ENCODE data around the gene LCE3B.
"Not testable (repeated sequence)": the region's sequence is repeated elsewhere in the genome, so short reads cannot be mapped to it uniquely, and the experiment has no call there.

LCE3B gene, protein sequence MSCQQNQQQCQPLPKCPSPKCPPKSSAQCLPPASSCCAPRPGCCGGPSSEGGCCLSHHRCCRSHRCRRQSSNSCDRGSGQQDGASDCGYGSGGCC

DNA sequence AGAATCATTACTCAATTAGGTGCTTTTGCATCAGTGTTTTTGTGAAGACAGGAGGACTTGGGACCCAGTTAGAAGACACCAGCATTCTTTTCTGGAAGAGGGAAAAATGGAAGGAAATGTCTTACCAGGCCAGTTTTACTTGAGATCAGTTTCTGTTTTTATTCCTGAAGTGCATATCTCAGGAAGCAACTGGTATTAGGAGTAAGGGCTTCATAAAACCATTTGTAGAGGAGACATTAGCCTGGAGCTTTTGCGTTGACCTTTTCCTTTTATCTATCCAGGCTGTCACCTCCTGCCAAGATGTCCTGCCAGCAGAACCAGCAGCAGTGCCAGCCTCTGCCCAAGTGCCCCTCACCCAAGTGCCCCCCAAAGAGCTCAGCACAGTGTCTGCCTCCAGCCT, at the start of gene LCE3B:
LCE3B (plus strand) TSS at position 301 of the 400 bp plus-strand sequence; CDS start at position 301, 0 bp downstream.
- Histone ChIP-seq H3K4me1 (ENCODE audit: insufficient read depth, low read length) (no peaks in the 10 kb centered on the region), H3K27me3 (ENCODE audit: insufficient read depth, low read length) (no peaks in the 10 kb centered on the region), H3K36me3 (ENCODE audit: insufficient read depth, low read depth, low read length) (no peaks in the 10 kb centered on the region), H3K27ac (ENCODE audit: low read length) (no peak within 1 kb of the TSS), H3K9me3 (ENCODE audit: insufficient read depth, low read depth, low read length) (peaks cover 11% of the 10 kb centered on the region), H3K4me3 (ENCODE audit: low read length) (no peak within 1 kb of the TSS), H3K9ac (ENCODE audit: low read depth, low read length) (no peak within 1 kb of the TSS)

DNA sequence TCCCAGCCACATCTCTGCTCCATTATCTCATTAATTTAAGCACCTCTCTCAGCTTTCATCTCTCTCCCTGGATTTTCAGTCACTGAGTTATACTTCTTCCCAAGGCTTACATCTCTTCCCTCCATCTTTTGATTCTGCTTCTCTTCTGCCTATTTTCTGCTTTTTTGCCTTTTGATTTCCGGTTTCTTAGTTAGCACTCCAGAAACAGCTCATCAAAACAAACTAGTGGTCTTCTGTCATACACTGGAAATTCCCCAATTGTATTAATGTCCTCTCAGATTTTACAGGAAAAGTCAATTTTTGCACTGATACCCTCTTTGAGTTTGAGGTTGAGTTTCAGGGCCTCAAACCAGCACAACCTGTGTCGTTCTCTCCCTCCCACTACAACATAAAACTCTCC, 48.5 kb upstream of the LCE3B start:
- Histone ChIP-seq H3K4me3 (ENCODE audit: low read length) (no peak overlapping the region), H3K27me3 (ENCODE audit: insufficient read depth, low read length) (no peaks in the 10 kb centered on the region), H3K27ac (ENCODE audit: low read length) (no peak overlapping the region), H3K36me3 (ENCODE audit: insufficient read depth, low read depth, low read length) (no peaks in the 10 kb centered on the region), H3K4me1 (ENCODE audit: insufficient read depth, low read length) (no peaks in the 10 kb centered on the region), H3K9ac (ENCODE audit: low read depth, low read length) (no peak overlapping the region), H3K9me3 (ENCODE audit: insufficient read depth, low read depth, low read length) (peaks cover 77% of the 10 kb centered on the region)

DNA sequence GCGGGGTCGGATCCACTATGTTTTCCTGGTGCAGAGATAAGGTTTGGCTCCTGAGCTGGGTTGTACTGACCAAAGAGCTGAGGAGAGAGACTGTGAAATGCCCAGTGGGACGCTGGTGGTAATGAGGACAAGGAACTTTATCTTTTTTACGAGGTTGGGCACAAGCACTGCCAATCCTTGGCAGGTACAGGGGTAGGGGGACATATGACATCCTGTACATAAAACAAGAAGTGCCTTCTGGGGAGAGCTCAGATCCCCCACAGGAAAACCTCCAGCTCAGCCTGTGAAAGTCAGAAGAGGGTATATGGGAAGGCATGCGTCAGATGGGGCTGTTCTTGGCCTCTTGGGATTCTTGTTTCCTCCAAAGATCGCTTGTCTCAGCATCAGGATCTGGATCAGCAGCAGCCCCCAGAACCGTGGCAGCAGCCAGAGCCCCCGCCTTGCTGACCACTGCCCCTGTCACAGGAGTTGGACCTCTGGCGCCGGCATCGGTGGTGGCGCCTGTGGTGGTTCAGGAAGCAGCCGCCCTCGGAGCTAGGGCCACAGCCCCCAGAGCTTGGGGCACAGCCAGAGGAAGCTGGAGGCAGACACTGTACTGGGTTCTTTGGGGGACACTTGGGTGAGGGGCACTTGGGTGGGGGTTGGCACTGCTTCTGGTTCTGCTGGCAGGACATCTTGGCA, 47.9 kb upstream of the LCE3B start:
- no peak overlapping the region for H3K9ac ChIP-seq (ENCODE audit: low read depth, low read length)
- H3K27ac ChIP-seq (ENCODE audit: low read length): no peak overlapping the region
- no peak overlapping the region for H3K4me3 ChIP-seq (ENCODE audit: low read length)
- H3K4me1 ChIP-seq (ENCODE audit: insufficient read depth, low read length): no peaks in the 10 kb centered on the region
- H3K9me3 ChIP-seq (ENCODE audit: insufficient read depth, low read depth, low read length): peaks cover 78% of the 10 kb centered on the region
- no peaks in the 10 kb centered on the region for H3K27me3 ChIP-seq (ENCODE audit: insufficient read depth, low read length)
- H3K36me3 ChIP-seq (ENCODE audit: insufficient read depth, low read depth, low read length): no peaks in the 10 kb centered on the region

DNA sequence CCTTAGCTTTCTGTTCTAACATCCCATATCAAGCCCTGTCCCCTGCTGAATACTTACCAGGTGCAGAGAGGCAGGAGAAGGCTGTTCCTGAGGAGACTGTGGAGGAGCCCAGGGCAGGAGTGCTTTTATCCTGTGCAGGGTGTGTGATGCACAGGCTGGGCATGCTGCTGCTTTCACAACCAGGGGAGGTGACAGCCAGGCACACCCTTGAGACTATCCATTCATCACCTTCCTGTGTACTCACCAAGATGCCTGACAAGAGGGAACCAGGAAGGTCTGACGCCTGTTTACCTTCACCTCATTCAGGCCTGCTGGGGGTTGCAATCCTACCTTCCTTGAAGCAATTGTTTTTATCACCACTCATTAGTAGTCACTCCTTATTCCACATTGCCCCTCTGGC, 46.9 kb upstream of the LCE3B start, which contains the start of gene LCE3E:
LCE3E (minus strand) TSS at position 100 of the 400 bp plus-strand sequence. CDS start 572 bp downstream, outside the sequence.
- H3K9me3 ChIP-seq (ENCODE audit: insufficient read depth, low read depth, low read length): peaks cover 75% of the 10 kb centered on the region
- no peaks in the 10 kb centered on the region for H3K36me3 ChIP-seq (ENCODE audit: insufficient read depth, low read depth, low read length)
- no peaks in the 10 kb centered on the region for H3K27me3 ChIP-seq (ENCODE audit: insufficient read depth, low read length)
- no peaks in the 10 kb centered on the region for H3K4me1 ChIP-seq (ENCODE audit: insufficient read depth, low read length)
- no peak within 1 kb of the TSS for H3K9ac ChIP-seq (ENCODE audit: low read depth, low read length)
- no peak within 1 kb of the TSS for H3K4me3 ChIP-seq (ENCODE audit: low read length)
- no peak within 1 kb of the TSS for H3K27ac ChIP-seq (ENCODE audit: low read length)

DNA sequence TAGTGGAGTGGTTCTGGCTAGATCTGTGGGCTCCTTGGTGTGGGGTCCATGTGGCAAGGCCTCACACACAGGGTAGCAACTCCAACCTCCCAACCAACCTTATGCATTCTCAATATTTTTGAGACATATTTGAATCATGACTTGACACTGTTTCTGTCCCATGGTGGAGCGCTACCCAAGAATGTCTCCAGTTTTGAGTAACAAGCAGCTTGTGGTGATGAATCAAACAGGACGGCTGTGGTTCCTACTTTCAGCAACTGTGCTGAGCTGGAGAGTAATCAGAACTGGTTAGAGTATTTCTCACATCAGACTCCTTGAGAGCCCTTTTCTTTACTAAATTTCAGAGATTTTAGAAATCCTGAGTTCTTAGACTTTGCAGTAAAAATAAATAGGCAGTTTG, 36.4 kb upstream of the LCE3B start:
- Histone ChIP-seq H3K36me3 (ENCODE audit: insufficient read depth, low read depth, low read length) (no peaks in the 10 kb centered on the region), H3K4me3 (ENCODE audit: low read length) (no peak overlapping the region), H3K27ac (ENCODE audit: low read length) (no peak overlapping the region), H3K4me1 (ENCODE audit: insufficient read depth, low read length) (peaks cover 3% of the 10 kb centered on the region; the same call in 1 of the 2 replicates), H3K9ac (ENCODE audit: low read depth, low read length) (no peak overlapping the region), H3K27me3 (ENCODE audit: insufficient read depth, low read length) (no peaks in the 10 kb centered on the region), H3K9me3 (ENCODE audit: insufficient read depth, low read depth, low read length) (peaks cover 64% of the 10 kb centered on the region)

DNA sequence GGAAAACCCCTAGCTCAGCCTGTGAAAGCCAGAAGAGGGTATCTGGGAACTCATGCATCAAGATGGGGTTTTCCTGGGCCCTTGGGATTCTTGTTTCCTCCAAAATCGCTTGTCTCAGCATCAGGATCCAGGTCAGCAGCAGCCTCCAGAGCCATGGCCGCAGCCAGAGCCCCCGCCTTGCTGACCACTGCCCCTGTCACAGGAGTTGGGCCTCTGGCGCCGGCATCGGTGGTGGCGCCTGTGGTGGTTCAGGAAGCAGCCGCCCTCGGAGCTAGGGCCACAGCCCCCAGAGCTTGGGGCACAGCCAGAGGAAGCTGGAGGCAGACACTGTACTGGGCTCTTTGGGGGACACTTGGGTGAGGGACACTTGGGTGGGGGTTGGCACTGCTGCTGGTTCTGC, 34.1 kb upstream of the LCE3B start:
- not testable (repeated sequence) for H3K9ac ChIP-seq (ENCODE audit: low read depth, low read length); H3K27ac ChIP-seq (ENCODE audit: low read length); H3K4me1 ChIP-seq (ENCODE audit: insufficient read depth, low read length); H3K4me3 ChIP-seq (ENCODE audit: low read length); H3K27me3 ChIP-seq (ENCODE audit: insufficient read depth, low read length); H3K36me3 ChIP-seq (ENCODE audit: insufficient read depth, low read depth, low read length)
- peaks cover 51% of the 10 kb centered on the region for H3K9me3 ChIP-seq (ENCODE audit: insufficient read depth, low read depth, low read length)

DNA sequence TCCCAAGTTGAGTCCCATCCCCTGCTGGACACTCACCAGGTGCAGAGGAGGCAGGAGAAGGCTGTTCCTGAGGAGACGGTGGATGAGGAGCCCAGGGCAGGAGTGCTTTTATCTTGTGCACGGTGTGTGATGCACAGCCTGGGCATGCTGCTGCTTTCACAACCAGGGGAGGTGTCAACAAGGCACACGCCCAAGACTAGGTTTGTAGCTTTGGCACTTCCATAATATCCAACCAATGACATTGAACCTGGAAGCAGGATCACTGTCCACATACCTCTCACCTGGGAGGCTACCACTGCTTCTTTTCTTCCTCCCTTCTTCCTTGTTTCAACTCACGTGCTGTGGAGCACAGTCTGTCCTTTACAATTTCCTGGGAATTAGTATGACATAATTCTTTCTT, 33.2 kb upstream of the LCE3B start, which contains the start of gene LCE3D:
LCE3D (minus strand) TSS at position 84 of the 400 bp plus-strand sequence. CDS start 580 bp downstream, outside the sequence.
- peaks cover 49% of the 10 kb centered on the region for H3K9me3 ChIP-seq (ENCODE audit: insufficient read depth, low read depth, low read length)
- no peaks in the 10 kb centered on the region for H3K27me3 ChIP-seq (ENCODE audit: insufficient read depth, low read length)
- no peak within 1 kb of the TSS for H3K9ac ChIP-seq (ENCODE audit: low read depth, low read length)

DNA sequence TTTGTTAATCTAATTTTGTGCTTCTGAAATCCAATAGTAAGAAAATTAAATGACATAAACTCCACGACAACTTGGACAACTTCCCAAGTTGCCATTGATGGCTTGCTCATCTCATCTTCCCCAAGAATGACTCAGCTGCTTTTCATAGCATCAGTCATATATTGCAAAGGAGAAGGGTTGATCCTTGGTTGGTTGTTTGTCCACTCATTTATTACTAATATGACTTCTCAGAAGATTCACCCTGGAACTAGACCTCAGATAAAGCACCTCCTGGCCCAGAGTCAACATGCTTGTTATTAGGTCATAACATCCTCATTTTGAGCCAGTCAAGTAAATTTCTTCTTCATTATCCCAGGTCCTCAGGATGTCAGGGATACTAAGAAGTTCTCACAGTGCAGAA, 31.0 kb upstream of the LCE3B start:
- H3K27ac ChIP-seq (ENCODE audit: low read length): no peak overlapping the region
- H3K36me3 ChIP-seq (ENCODE audit: insufficient read depth, low read depth, low read length): no peaks in the 10 kb centered on the region
- peaks cover 3% of the 10 kb centered on the region; the same call in 1 of the 2 replicates for H3K4me1 ChIP-seq (ENCODE audit: insufficient read depth, low read length)
- H3K4me3 ChIP-seq (ENCODE audit: low read length): no peak overlapping the region
- H3K9ac ChIP-seq (ENCODE audit: low read depth, low read length): no peak overlapping the region
- no peaks in the 10 kb centered on the region for H3K27me3 ChIP-seq (ENCODE audit: insufficient read depth, low read length)
- peaks cover 29% of the 10 kb centered on the region for H3K9me3 ChIP-seq (ENCODE audit: insufficient read depth, low read depth, low read length)

More for the DNA sequence above, 33.2 kb upstream of the LCE3B start, which contains the start of gene LCE3D:
- Histone ChIP-seq H3K27ac (ENCODE audit: low read length) (no peak within 1 kb of the TSS), H3K4me3 (ENCODE audit: low read length) (no peak within 1 kb of the TSS), H3K4me1 (ENCODE audit: insufficient read depth, low read length) (peaks cover 3% of the 10 kb centered on the region; the same call in 1 of the 2 replicates), H3K36me3 (ENCODE audit: insufficient read depth, low read depth, low read length) (no peaks in the 10 kb centered on the region)

DNA sequence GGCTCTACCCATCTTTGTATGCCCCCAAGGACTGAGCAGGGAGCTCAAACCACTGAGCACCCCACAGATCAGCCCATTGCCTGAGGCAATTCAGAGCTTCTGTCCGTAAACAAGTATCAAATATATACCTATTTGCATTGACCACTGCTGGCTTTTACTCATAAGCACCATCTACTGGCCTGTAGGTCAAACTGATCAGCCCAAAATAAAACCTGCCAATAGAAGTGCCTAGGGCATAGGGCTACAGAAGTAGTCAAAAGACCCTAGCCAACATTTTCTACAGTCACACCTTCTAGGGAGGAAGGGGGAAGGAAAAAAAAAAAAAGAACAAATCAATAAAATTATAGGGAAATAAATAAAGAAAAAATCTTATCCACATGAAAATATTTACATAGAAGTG, 28.0 kb upstream of the LCE3B start:
- no peaks in the 10 kb centered on the region for H3K4me1 ChIP-seq (ENCODE audit: insufficient read depth, low read length)

DNA sequence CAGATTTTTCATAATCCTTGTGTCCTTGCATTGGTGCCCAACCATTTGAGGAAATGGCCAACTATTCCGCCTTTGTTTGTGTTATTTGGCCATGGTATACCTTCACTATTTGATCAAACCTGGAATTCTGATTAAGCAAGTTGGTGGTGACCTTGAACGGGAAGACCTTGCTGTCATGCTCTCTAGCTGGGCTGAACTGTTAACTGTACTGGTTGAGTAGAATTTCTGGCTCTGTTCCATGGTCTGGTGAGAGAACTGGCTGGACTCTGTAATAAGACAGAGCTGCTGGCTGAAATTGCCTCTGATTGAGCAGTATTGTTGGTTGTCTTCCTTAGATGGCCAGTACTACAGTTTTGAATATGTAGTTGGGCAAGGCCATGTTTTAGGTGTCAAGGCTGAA, 16.6 kb upstream of the LCE3B start:
- Histone ChIP-seq H3K36me3 (ENCODE audit: insufficient read depth, low read depth, low read length) (no peaks in the 10 kb centered on the region), H3K9me3 (ENCODE audit: insufficient read depth, low read depth, low read length) (no peaks in the 10 kb centered on the region), H3K27ac (ENCODE audit: low read length) (no peak overlapping the region), H3K27me3 (ENCODE audit: insufficient read depth, low read length) (no peaks in the 10 kb centered on the region), H3K9ac (ENCODE audit: low read depth, low read length) (no peak overlapping the region), H3K4me3 (ENCODE audit: low read length) (no peak overlapping the region), H3K4me1 (ENCODE audit: insufficient read depth, low read length) (no peaks in the 10 kb centered on the region)

More for the DNA sequence above, 28.0 kb upstream of the LCE3B start:
- Histone ChIP-seq H3K36me3 (ENCODE audit: insufficient read depth, low read depth, low read length) (no peaks in the 10 kb centered on the region), H3K27ac (ENCODE audit: low read length) (no peak overlapping the region), H3K27me3 (ENCODE audit: insufficient read depth, low read length) (no peaks in the 10 kb centered on the region), H3K9ac (ENCODE audit: low read depth, low read length) (no peak overlapping the region), H3K4me3 (ENCODE audit: low read length) (no peak overlapping the region), H3K9me3 (ENCODE audit: insufficient read depth, low read depth, low read length) (peaks cover 13% of the 10 kb centered on the region)

DNA sequence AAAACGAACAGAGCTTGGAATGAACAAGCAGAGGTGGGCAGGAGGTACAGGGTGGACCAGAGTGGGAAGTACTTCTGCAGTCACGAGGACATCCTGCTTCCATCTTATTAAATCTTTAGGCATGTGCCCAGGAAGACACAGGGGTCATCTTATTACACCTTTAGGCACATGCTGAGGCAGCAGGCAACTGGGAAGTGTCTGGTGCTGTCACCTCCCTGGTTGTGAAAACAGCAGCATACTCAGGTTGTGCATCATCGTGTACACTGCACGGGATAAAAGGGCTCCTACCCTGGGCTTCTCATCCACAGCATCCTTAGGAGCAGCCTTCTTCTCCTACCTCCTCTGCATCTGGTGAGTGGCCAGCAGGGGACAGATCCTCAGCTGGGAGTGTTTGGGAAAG, 13.7 kb upstream of the LCE3B start, which contains the start of gene LCE3C:
LCE3C (plus strand) TSS at position 301 of the 400 bp plus-strand sequence. CDS start 498 bp downstream, outside the sequence.
- Histone ChIP-seq H3K4me1 (ENCODE audit: insufficient read depth, low read length) (no peaks in the 10 kb centered on the region), H3K4me3 (ENCODE audit: low read length) (no peak within 1 kb of the TSS), H3K27me3 (ENCODE audit: insufficient read depth, low read length) (no peaks in the 10 kb centered on the region), H3K9ac (ENCODE audit: low read depth, low read length) (no peak within 1 kb of the TSS), H3K9me3 (ENCODE audit: insufficient read depth, low read depth, low read length) (no peaks in the 10 kb centered on the region), H3K36me3 (ENCODE audit: insufficient read depth, low read depth, low read length) (no peaks in the 10 kb centered on the region), H3K27ac (ENCODE audit: low read length) (no peak within 1 kb of the TSS)

DNA sequence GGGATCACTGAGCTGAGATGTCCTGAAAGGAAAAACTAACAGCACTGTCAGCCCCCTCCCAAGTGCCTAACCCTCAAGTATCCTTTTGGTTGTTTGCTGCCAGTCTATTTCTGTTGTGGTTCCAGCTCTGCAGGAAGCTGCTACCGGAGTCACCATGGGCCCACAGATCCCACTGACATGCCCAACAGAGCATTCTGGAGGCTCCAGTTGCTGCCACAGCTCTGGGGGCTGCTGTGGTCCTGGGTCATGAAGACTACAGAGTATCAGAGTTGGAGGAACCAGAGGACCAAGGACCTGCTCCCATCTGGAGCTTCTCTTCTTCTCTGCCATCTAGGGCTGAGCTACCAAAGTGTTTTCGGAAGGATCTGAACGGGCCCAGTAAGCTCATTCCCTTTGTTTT, 8.4 kb downstream of the LCE3B start:
- no peak overlapping the region for H3K27ac ChIP-seq (ENCODE audit: low read length)
- peaks cover 10% of the 10 kb centered on the region for H3K27me3 ChIP-seq (ENCODE audit: insufficient read depth, low read length)
- no peaks in the 10 kb centered on the region for H3K36me3 ChIP-seq (ENCODE audit: insufficient read depth, low read depth, low read length)
- peaks cover 81% of the 10 kb centered on the region for H3K9me3 ChIP-seq (ENCODE audit: insufficient read depth, low read depth, low read length)
- H3K9ac ChIP-seq (ENCODE audit: low read depth, low read length): no peak overlapping the region
- no peaks in the 10 kb centered on the region for H3K4me1 ChIP-seq (ENCODE audit: insufficient read depth, low read length)
- no peak overlapping the region for H3K4me3 ChIP-seq (ENCODE audit: low read length)

Data from iPS-20b (cell line).